ENCODE results near the gene AIMP1. TPM values are rescaled to one million over a fixed set of nuclear protein-coding genes. Genes with fewer than 3 reads are reported as not detected.

Gene AIMP1
- total and polyA plus RNA-seq, 10 of the 15 experiments (the other 5 are each of a cell fraction or from before 2014, with no cell fraction given), result 18.6 to 131 (median 56.5) TPM

GRCh38 chr4:106366026-106366425 lies 49.7 kb downstream of the AIMP1 start (continued):
- no peak for TF ChIP-seq USF1 (IDR thresholded peaks at IDR 0.05; ENCODE audit: borderline replicate concordance, extremely low read length, insufficient read depth, low read depth, low read length)
- no peak for TF ChIP-seq TCF7 (IDR thresholded peaks at IDR 0.05; ENCODE audit: borderline replicate concordance)

GRCh38 chr4:106367072-106367471 lies 50.7 kb downstream of the AIMP1 start:
- DNase-seq (ENCODE audit: low read depth, low spot score) (no peak), FAIRE-seq (no peak), ATAC-seq (no peak)
- WGBS (ENCODE audit: insufficient coverage, insufficient replicate concordance, low lambda C conversion rate, missing lambda C conversion rate), result 75% methylated on average over 5 of the region's 5 CpGs
- SMC1A ChIA-PET (ENCODE audit: uncharacterized antibody, unreplicated experiment), result no interaction called here
- no peaks in the 10 kb centered on the region for H3K79me2 ChIP-seq (ENCODE audit: control insufficient read depth, insufficient read depth, low read length)
- H3K4me1 ChIP-seq (ENCODE audit: control insufficient read depth, insufficient read depth, low read length), result no peaks in the 10 kb centered on the region
- H3K9ac ChIP-seq (ENCODE audit: control insufficient read depth, insufficient read depth, low read length), result no peak overlapping the region
- H3K36me3 ChIP-seq (ENCODE audit: control insufficient read depth in 2 of 2, insufficient read depth in 2 of 2, low read length in 1 of 2), result no peaks in the 10 kb centered on the region
- intact Hi-C loops (cut with micrococcal nuclease; ENCODE audit: unreplicated experiment) (loop anchor here (5.0 kb wide), 1 partner anchor 815 kb away; no protein-coding TSS in a partner anchor), in situ Hi-C loops (cut with MboI) (no loop called here)
- no peak overlapping the region for H3K27ac ChIP-seq (ENCODE audit: control insufficient read depth, insufficient read depth)
- CTCF ChIA-PET, result interaction anchor here (1.8 kb wide), 1 partner anchor 136 kb away, joined by 12 read pairs; no protein-coding TSS in a partner anchor
- no peak overlapping the region for H2AFZ ChIP-seq (ENCODE audit: control insufficient read depth, low read depth, low read length)
- POLR2A ChIA-PET, result no interaction called here
- RAD21 ChIA-PET (ENCODE audit: unreplicated experiment), result no interaction called here
- no TSS peak for BruUV-seq (replicated peaks)
- no peaks in the 10 kb centered on the region for H4K20me1 ChIP-seq (ENCODE audit: control insufficient read depth, insufficient read depth)
- no peak overlapping the region for H3K4me3 ChIP-seq
- H3K4me2 ChIP-seq (ENCODE audit: control insufficient read depth, insufficient read depth), result no peak overlapping the region
- H3K9me3 ChIP-seq (replicated peaks; ENCODE audit: control insufficient read depth, insufficient read depth, low read length), result no peaks in the 10 kb centered on the region
- TF ChIP-seq CREM (IDR thresholded peaks at IDR 0.05; ENCODE audit: low read depth), result no peak
- no peak for TF ChIP-seq RELA (IDR thresholded peaks at IDR 0.05; ENCODE audit: borderline replicate concordance, partially characterized antibody)
- TF ChIP-seq SP1 (IDR thresholded peaks at IDR 0.05; ENCODE audit: low read depth, low read length), result no peak
- TF ChIP-seq MXI1 (IDR thresholded peaks at IDR 0.05; ENCODE audit: low read depth, low read length), result no peak
- no peak for TF ChIP-seq SMARCA5 (IDR thresholded peaks at IDR 0.05)
- no peak for TF ChIP-seq HSF1 (IDR thresholded peaks at IDR 0.05; ENCODE audit: low read depth, low read length)
- no peak for TF ChIP-seq PAX8 (IDR thresholded peaks at IDR 0.05)
- TF ChIP-seq TCF7 (IDR thresholded peaks at IDR 0.05; ENCODE audit: borderline replicate concordance), result no peak
- TF ChIP-seq SRF (IDR thresholded peaks at IDR 0.05; ENCODE audit: low read depth in 2 of 2, low read length in 2 of 2), result no peak
- no peaks in the 10 kb centered on the region for H3K27me3 ChIP-seq (replicated peaks in 1 of 2; ENCODE audit: control insufficient read depth in 2 of 2, insufficient read depth in 2 of 2, low read length in 1 of 2)
